ENCODE measurements around the gene TNC. TPM values are rescaled to one million over a fixed set of nuclear protein-coding genes. Genes with fewer than 3 reads are reported as not detected.
A peak's percentile ranks its signal among the peaks of the same experiment; 100 is the strongest.

Gene TNC
- total and polyA plus RNA-seq, 2 of the 4 experiments (the other 2 are of a cell fraction), result 192 to 253 TPM

DNA sequence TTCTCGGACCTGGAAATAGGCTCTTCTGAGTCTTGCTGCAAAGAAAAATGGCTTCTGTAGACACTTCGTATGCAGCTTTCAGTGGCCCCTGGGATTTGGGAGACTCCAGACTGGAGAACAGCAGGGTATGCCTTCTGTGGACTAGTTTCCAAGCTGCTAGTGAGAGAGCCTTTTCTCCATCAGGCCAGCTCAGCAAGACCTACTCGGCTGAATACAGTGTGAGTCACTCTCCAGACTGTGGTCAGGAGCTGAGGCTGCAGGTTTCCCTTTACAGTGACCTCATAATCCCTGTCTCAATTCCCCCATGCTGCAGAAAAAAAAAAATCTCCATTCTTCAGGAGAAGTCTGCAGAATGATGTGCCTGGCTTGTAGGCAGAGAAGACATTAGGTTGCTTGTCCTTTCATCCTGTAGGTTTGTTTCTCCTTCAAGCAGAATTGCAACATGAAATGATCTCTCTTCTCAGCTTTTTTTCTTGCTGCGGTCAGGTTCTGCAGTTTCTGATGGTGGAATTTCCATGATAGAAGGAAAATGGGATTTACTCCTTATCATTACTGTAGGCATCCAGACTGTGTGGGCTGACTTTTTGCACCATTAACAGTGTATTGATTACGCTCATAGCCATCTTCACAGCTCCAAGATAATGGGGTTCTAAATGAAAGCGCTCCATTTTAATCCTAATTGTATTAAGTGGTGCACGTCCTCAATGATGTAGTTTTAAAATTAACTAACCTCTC lies 109.3 kb downstream of the TNC start:
- Histone ChIP-seq H3K4me1 (ENCODE audit: control insufficient read depth, insufficient read depth, low read length) (peaks cover 2% of the 10 kb centered on the region), H3K79me1 (ENCODE audit: low read depth in 1 of 2, low read length in 2 of 2) (no peaks in the 10 kb centered on the region), H3K14ac (replicated peaks; ENCODE audit: low read depth, low read length) (no peak overlapping the region), H3K4me2 (ENCODE audit: low read depth, low read length) (no peak overlapping the region), H2BK15ac (ENCODE audit: low read depth, low read length) (peak overlapping the region; percentile 47; the same call in 1 of the 3 replicates), H2AFZ (replicated peaks; ENCODE audit: low read length, poor library complexity) (peak overlapping the region; percentile 32), H4K20me1 (ENCODE audit: insufficient read depth, low read length) (no peaks in the 10 kb centered on the region), H3K9me1 (ENCODE audit: insufficient read depth, low read length) (peaks cover 9% of the 10 kb centered on the region), H3K56ac (ENCODE audit: extremely low read depth, insufficient read depth, low read length) (no peak overlapping the region), H4K91ac (ENCODE audit: insufficient read depth, low read depth, low read length) (no peak overlapping the region; the same call in 1 of the 2 replicates), H3K23ac (ENCODE audit: low read depth, low read length) (no peak overlapping the region), H3K36me3 (ENCODE audit: control insufficient read depth, insufficient read depth, low read length) (no peaks in the 10 kb centered on the region), H3K27me3 (ENCODE audit: control insufficient read depth, insufficient read depth, low read length) (peaks cover 7% of the 10 kb centered on the region), H3K18ac (ENCODE audit: low read depth, low read length) (no peak overlapping the region), H3K4me3 (ENCODE audit: insufficient read depth, low read depth, low read length) (no peak overlapping the region), H4K5ac (ENCODE audit: low read depth, low read length) (no peak overlapping the region), H2AK5ac (ENCODE audit: low read depth, low read length) (0 out of 2 replicates have a peak overlapping the region, but pooled peaks have one; percentile 50), H2AK9ac (replicated peaks; ENCODE audit: low read depth, low read length, poor library complexity) (peak overlapping the region; percentile 5), H4K8ac (ENCODE audit: low read depth in 2 of 2, low read length in 2 of 2) (peak overlapping the region in 1 of 2 experiments; percentile 15; a peak in 1 of 4 replicates), H2BK5ac (ENCODE audit: low read depth, low read length, poor library complexity, severe bottlenecking) (no peak overlapping the region), H3K9ac (ENCODE audit: low read depth, low read length) (no peak overlapping the region), H2BK20ac (ENCODE audit: low read depth, low read length) (no peak overlapping the region), H3K4ac (ENCODE audit: low read depth, low read length) (peak overlapping the region; percentile 51; the same call in 1 of the 2 replicates), H2BK120ac (ENCODE audit: low read depth, low read length) (peak overlapping the region; percentile 3; the same call in 1 of the 2 replicates), H3K9me3 (ENCODE audit: control insufficient read depth, insufficient read depth, low read length) (no peaks in the 10 kb centered on the region), H3K27ac (ENCODE audit: insufficient read depth, low read length) (no peak overlapping the region)
- DNase-seq (peak; percentile 94), ATAC-seq (ENCODE audit: low read depth) (peak; percentile 96)
- intact Hi-C loops (cut with micrococcal nuclease) (loop anchor here (5.0 kb wide), 1 partner anchor 71 kb away; no protein-coding TSS in a partner anchor), in situ Hi-C loops (cut with MboI; ENCODE audit: low sequenced_read_pairs) (no loop called here), dilution Hi-C loops (cut with HindIII; ENCODE audit: low sequenced_read_pairs, unreplicated experiment) (no loop called here)
- BruUV-seq (replicated peaks), result no TSS peak
- 0% methylated on average over 1 of the region's 7 CpGs; no CpG with 5 or more reads in 1 of the 2 experiments for WGBS, 2 experiments (ENCODE audit: extremely low coverage in 2 of 2, insufficient read length in 1 of 2)
- ChIA-PET CTCF (interaction anchor here (0.9 to 2.7 kb wide), 4 partner anchors 84 to 347 kb away, joined by 3 to 11 read pairs (median 4); partner anchors contain the start of gene TEX48), POLR2A (ENCODE audit: unreplicated experiment) (no interaction called here)
- TF ChIP-seq, protein P1, sequence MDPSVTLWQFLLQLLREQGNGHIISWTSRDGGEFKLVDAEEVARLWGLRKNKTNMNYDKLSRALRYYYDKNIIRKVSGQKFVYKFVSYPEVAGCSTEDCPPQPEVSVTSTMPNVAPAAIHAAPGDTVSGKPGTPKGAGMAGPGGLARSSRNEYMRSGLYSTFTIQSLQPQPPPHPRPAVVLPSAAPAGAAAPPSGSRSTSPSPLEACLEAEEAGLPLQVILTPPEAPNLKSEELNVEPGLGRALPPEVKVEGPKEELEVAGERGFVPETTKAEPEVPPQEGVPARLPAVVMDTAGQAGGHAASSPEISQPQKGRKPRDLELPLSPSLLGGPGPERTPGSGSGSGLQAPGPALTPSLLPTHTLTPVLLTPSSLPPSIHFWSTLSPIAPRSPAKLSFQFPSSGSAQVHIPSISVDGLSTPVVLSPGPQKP (IDR thresholded peaks at IDR 0.05; ENCODE audit: borderline replicate concordance, low read depth, low read length), result no peak
- TF ChIP-seq MAZ (IDR thresholded peaks at IDR 0.05; ENCODE audit: borderline replicate concordance, low read depth, low read length) (no peak), SMC3 (IDR thresholded peaks at IDR 0.05; ENCODE audit: low read depth, low read length) (peak; percentile 9; the same call in 1 of the 2 replicates), MXI1 (IDR thresholded peaks at IDR 0.05; ENCODE audit: borderline replicate concordance, low read depth, low read length) (no peak), CEBPB (IDR thresholded peaks at IDR 0.05; ENCODE audit: low read depth, low read length) (no peak), MAFK (IDR thresholded peaks at IDR 0.05; ENCODE audit: low read depth, low read length) (peak; percentile 92), CHD1 (IDR thresholded peaks at IDR 0.05; ENCODE audit: low read depth, low read length) (no peak), RCOR1 (IDR thresholded peaks at IDR 0.05; ENCODE audit: insufficient replicate concordance, low read length) (no peak), RAD21 (IDR thresholded peaks at IDR 0.05; ENCODE audit: low read length) (no peak), POLR2A (IDR thresholded peaks at IDR 0.05; ENCODE audit: low read depth, low read length) (no peak), BHLHE40 (IDR thresholded peaks at IDR 0.05; ENCODE audit: low read depth, low read length) (peak; percentile 26; the same call in 1 of the 2 replicates), FOS (IDR thresholded peaks at IDR 0.05; ENCODE audit: low read depth, low read length) (peak; percentile 89)
- TF ChIP-seq, protein P2, sequence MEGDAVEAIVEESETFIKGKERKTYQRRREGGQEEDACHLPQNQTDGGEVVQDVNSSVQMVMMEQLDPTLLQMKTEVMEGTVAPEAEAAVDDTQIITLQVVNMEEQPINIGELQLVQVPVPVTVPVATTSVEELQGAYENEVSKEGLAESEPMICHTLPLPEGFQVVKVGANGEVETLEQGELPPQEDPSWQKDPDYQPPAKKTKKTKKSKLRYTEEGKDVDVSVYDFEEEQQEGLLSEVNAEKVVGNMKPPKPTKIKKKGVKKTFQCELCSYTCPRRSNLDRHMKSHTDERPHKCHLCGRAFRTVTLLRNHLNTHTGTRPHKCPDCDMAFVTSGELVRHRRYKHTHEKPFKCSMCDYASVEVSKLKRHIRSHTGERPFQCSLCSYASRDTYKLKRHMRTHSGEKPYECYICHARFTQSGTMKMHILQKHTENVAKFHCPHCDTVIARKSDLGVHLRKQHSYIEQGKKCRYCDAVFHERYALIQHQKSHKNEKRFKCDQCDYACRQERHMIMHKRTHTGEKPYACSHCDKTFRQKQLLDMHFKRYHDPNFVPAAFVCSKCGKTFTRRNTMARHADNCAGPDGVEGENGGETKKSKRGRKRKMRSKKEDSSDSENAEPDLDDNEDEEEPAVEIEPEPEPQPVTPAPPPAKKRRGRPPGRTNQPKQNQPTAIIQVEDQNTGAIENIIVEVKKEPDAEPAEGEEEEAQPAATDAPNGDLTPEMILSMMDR (conservative IDR thresholded peaks at IDR 0.05; ENCODE audit: low read depth, low read length), result no peak
- TF ChIP-seq, protein P3, sequence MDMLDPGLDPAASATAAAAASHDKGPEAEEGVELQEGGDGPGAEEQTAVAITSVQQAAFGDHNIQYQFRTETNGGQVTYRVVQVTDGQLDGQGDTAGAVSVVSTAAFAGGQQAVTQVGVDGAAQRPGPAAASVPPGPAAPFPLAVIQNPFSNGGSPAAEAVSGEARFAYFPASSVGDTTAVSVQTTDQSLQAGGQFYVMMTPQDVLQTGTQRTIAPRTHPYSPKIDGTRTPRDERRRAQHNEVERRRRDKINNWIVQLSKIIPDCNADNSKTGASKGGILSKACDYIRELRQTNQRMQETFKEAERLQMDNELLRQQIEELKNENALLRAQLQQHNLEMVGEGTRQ (IDR thresholded peaks at IDR 0.05; ENCODE audit: low read depth, low read length), result no peak

Data from IMR-90 (cell line).